Measurements from ENCODE around the gene NSFL1C. TPM values are rescaled to one million over a fixed set of nuclear protein-coding genes. Genes with fewer than 3 reads are reported as not detected.

NSFL1C gene
- total and polyA plus RNA-seq, 3 donors from 2014 or later, result 61.8 to 107 (median 63.9) TPM

- H3K36me3 ChIP-seq (ENCODE audit: low read depth, missing control alignments), result no peaks in the 10 kb centered on the region
- intact Hi-C loops (cut with DNase I; ENCODE audit: low total_unique reads), result no loop called here
- H3K9me3 ChIP-seq, result no peaks in the 10 kb centered on the region
Observed at GRCh38 chr20:1477896-1478490, 11.3 kb upstream of the NSFL1C start.

GRCh38 chr20:1474817-1475603 is 8.4 kb upstream of the NSFL1C start:
- no peak for DNase-seq

More at GRCh38 chr20:1477896-1478490, 11.3 kb upstream of the NSFL1C start:
- Histone ChIP-seq H3K27me3 (no peaks in the 10 kb centered on the region), H3K27ac (no peak overlapping the region), H3K4me1 (no peaks in the 10 kb centered on the region), H3K4me3 (no peak overlapping the region)
- WGBS, 2 donors, result 87% methylated on average over 7 of the region's 7 CpGs
- DNase-seq, result no peak
- TF ChIP-seq POLR2A (IDR thresholded peaks at IDR 0.05) (no peak), CTCF (IDR thresholded peaks at IDR 0.05) (no peak)

GRCh38 chr20:1474325-1474724 is 7.7 kb upstream of the NSFL1C start:
- TF ChIP-seq POLR2A (IDR thresholded peaks at IDR 0.05) (no peak), CTCF (IDR thresholded peaks at IDR 0.05) (no peak)
- Histone ChIP-seq H3K27ac (no peak overlapping the region), H3K36me3 (ENCODE audit: low read depth, missing control alignments) (no peaks in the 10 kb centered on the region), H3K9me3 (no peaks in the 10 kb centered on the region), H3K4me3 (no peak overlapping the region), H3K4me1 (peaks cover 7% of the 10 kb centered on the region), H3K27me3 (no peaks in the 10 kb centered on the region)
- intact Hi-C loops (cut with DNase I; ENCODE audit: low total_unique reads), result no loop called here
- DNase-seq, result no peak
- 94 to 97% methylated on average over 8 of the region's 8 CpGs for WGBS, 2 donors

More at GRCh38 chr20:1474817-1475603, 8.4 kb upstream of the NSFL1C start:
- no peak overlapping the region for H3K27ac ChIP-seq
- no peaks in the 10 kb centered on the region for H3K9me3 ChIP-seq
- WGBS, 2 donors, result 83 to 85% methylated on average over 2 to 4 of the region's 4 CpGs
- H3K27me3 ChIP-seq, result no peaks in the 10 kb centered on the region
- intact Hi-C loops (cut with DNase I; ENCODE audit: low total_unique reads), result no loop called here
- no peak overlapping the region for H3K4me3 ChIP-seq
- no peaks in the 10 kb centered on the region for H3K36me3 ChIP-seq (ENCODE audit: low read depth, missing control alignments)
- no peak for TF ChIP-seq POLR2A (IDR thresholded peaks at IDR 0.05)
- no peak for TF ChIP-seq CTCF (IDR thresholded peaks at IDR 0.05)
- peaks cover 4% of the 10 kb centered on the region for H3K4me1 ChIP-seq

- WGBS, 2 donors, result 88 to 90% methylated on average over 7 to 13 of the region's 13 CpGs
- TF ChIP-seq CTCF (IDR thresholded peaks at IDR 0.05) (no peak), POLR2A (IDR thresholded peaks at IDR 0.05) (no peak)
- intact Hi-C loops (cut with DNase I; ENCODE audit: low total_unique reads), result no loop called here
- Histone ChIP-seq H3K4me1 (peaks cover 7% of the 10 kb centered on the region), H3K36me3 (ENCODE audit: low read depth, missing control alignments) (no peaks in the 10 kb centered on the region), H3K27me3 (no peaks in the 10 kb centered on the region), H3K27ac (no peak overlapping the region), H3K9me3 (no peaks in the 10 kb centered on the region), H3K4me3 (no peak overlapping the region)
- DNase-seq, result no peak
Observed at GRCh38 chr20:1473246-1474220, 6.9 kb upstream of the NSFL1C start.
